ENCODE results near the gene TDRD7. TPM values are rescaled to one million over a fixed set of nuclear protein-coding genes. Genes with fewer than 3 reads are reported as not detected.

Gene TDRD7
- polyA plus RNA-seq, 1 donor from 2014 or later = 9.7 TPM

DNA sequence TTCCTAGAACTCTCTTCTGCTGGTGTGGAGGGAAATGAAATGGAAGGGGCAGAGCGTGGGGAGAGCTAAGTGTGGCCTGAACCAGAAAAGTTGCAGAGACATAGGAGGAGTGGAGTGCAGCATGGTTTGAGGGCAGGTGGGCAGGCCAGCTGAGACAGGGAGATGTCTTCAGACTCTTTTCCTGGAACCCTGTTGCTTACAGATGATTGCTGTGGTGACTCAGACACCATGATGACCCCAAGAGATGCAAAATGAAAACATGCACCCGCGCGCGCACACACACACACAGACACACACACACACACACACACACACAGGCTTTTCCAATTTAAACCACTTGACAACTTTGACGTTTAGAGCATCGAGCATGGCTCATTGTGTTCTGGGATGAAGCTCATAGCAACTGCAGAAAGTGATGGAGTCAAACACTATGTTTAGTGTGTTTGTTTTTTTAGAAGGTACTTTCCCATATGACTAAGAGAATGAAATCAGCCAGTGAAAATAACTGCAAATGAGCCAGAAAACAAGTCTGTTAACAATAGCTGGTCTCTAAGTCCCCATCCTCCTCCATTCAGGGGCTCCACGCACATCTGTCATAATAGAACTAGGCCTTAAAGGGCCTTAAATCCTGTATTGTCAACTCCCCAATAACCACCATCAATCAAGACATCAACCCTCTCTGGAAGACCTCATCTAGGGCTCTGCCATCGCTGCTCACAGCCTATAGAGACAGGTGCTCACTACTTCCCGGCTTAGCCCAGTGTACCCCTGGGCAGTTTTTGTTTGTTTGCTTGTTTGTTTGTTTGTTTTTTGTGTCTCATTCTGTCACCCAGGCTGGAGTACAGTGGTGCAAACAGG, 99.1 kb downstream of the TDRD7 start:
- Histone ChIP-seq H4K20me1 (ENCODE audit: insufficient read depth) (no peaks in the 10 kb centered on the region), H3K79me2 (replicated peaks; ENCODE audit: insufficient read depth, low read length) (no peaks in the 10 kb centered on the region), H3K9me2 (ENCODE audit: insufficient read depth, low read length) (no peaks in the 10 kb centered on the region), H3K36me3 (ENCODE audit: insufficient read depth, low read length) (no peaks in the 10 kb centered on the region), H3K27me3 (ENCODE audit: insufficient read depth, low read depth, low read length) (peaks cover 3% of the 10 kb centered on the region), H3K4me3 (ENCODE audit: low read length) (no peak overlapping the region), H3K9me3 (ENCODE audit: low read length) (no peaks in the 10 kb centered on the region), H2AFZ (ENCODE audit: low read depth, low read length) (no peak overlapping the region), H3K4me2 (ENCODE audit: low read length) (no peak overlapping the region), H3K27ac (ENCODE audit: low read length) (no peak overlapping the region), H3K9ac (ENCODE audit: low read length) (no peak overlapping the region), H3F3A (ENCODE audit: insufficient read depth, low read length, poor library complexity, severe bottlenecking) (no peaks in the 10 kb centered on the region)
- TF ChIP-seq SMC3 (conservative IDR thresholded peaks at IDR 0.05; ENCODE audit: poor library complexity) = no peak
- TF ChIP-seq CTCF (IDR thresholded peaks at IDR 0.05; ENCODE audit: poor library complexity, severe bottlenecking) = no peak

GRCh38 chr9:97511655-97512427, 99.9 kb downstream of the TDRD7 start:
- H3K79me2 ChIP-seq (replicated peaks; ENCODE audit: insufficient read depth, low read length) = no peaks in the 10 kb centered on the region
- H3K36me3 ChIP-seq (ENCODE audit: insufficient read depth, low read length) = no peaks in the 10 kb centered on the region
- H3K9me3 ChIP-seq (ENCODE audit: low read length) = no peaks in the 10 kb centered on the region
- no peak for TF ChIP-seq SMC3 (conservative IDR thresholded peaks at IDR 0.05; ENCODE audit: poor library complexity)
- no peak for TF ChIP-seq EP300 (conservative IDR thresholded peaks at IDR 0.05; ENCODE audit: poor library complexity, severe bottlenecking)
- TF ChIP-seq, protein P1, sequence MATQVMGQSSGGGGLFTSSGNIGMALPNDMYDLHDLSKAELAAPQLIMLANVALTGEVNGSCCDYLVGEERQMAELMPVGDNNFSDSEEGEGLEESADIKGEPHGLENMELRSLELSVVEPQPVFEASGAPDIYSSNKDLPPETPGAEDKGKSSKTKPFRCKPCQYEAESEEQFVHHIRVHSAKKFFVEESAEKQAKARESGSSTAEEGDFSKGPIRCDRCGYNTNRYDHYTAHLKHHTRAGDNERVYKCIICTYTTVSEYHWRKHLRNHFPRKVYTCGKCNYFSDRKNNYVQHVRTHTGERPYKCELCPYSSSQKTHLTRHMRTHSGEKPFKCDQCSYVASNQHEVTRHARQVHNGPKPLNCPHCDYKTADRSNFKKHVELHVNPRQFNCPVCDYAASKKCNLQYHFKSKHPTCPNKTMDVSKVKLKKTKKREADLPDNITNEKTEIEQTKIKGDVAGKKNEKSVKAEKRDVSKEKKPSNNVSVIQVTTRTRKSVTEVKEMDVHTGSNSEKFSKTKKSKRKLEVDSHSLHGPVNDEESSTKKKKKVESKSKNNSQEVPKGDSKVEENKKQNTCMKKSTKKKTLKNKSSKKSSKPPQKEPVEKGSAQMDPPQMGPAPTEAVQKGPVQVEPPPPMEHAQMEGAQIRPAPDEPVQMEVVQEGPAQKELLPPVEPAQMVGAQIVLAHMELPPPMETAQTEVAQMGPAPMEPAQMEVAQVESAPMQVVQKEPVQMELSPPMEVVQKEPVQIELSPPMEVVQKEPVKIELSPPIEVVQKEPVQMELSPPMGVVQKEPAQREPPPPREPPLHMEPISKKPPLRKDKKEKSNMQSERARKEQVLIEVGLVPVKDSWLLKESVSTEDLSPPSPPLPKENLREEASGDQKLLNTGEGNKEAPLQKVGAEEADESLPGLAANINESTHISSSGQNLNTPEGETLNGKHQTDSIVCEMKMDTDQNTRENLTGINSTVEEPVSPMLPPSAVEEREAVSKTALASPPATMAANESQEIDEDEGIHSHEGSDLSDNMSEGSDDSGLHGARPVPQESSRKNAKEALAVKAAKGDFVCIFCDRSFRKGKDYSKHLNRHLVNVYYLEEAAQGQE (IDR thresholded peaks at IDR 0.05; ENCODE audit: borderline replicate concordance) = no peak
- TF ChIP-seq EZH2 (IDR thresholded peaks at IDR 0.05; ENCODE audit: borderline replicate concordance, insufficient read depth, low read length, poor library complexity, severe bottlenecking) = no peak
- H2AFZ ChIP-seq (ENCODE audit: low read depth, low read length) = no peak overlapping the region
- H3K9ac ChIP-seq (ENCODE audit: low read length) = no peak overlapping the region
- H4K20me1 ChIP-seq (ENCODE audit: insufficient read depth) = no peaks in the 10 kb centered on the region
- no peaks in the 10 kb centered on the region for H3K9me2 ChIP-seq (ENCODE audit: insufficient read depth, low read length)
- H3K27me3 ChIP-seq (ENCODE audit: insufficient read depth, low read depth, low read length) = no peaks in the 10 kb centered on the region
- H3K4me2 ChIP-seq (ENCODE audit: low read length) = no peak overlapping the region
- H3F3A ChIP-seq (ENCODE audit: insufficient read depth, low read length, poor library complexity, severe bottlenecking) = no peaks in the 10 kb centered on the region
- no peak overlapping the region for H3K27ac ChIP-seq (ENCODE audit: low read length)
- H3K4me3 ChIP-seq (ENCODE audit: low read length) = no peak overlapping the region
